ENCODE measurements around the gene B2M. TPM values are rescaled to one million over a fixed set of nuclear protein-coding genes. Genes with fewer than 3 reads are reported as not detected.
"Not testable (repeated sequence)": the region's sequence is repeated elsewhere in the genome, so short reads cannot be mapped to it uniquely, and the experiment has no call there.

The B2M gene
- total RNA-seq, 1 experiment from 2014 or later: 81.0 TPM

- H2BK20ac ChIP-seq (ENCODE audit: low read depth, low read length, poor library complexity, severe bottlenecking); H3T11ph ChIP-seq (ENCODE audit: low read length); H3K4me2 ChIP-seq (ENCODE audit: insufficient read depth, insufficient read length, low read length); H3K56ac ChIP-seq (ENCODE audit: insufficient read length, low read depth, low read length); H3K27me3 ChIP-seq (ENCODE audit: insufficient read depth, low read length); H2BK15ac ChIP-seq (ENCODE audit: low read depth, low read length); H3K9me3 ChIP-seq (ENCODE audit: control insufficient read depth, low read depth, low read length); H3K4me3 Mint-ChIP-seq; H3K4me1 Mint-ChIP-seq; H3K23me2 ChIP-seq (ENCODE audit: insufficient read length, low read depth, low read length, poor library complexity, severe bottlenecking); H4K8ac ChIP-seq (replicated peaks; ENCODE audit: insufficient read length, low read depth, low read length); H3K36me3 Mint-ChIP-seq (ENCODE audit: insufficient read depth in 1 of 3, low read depth in 3 of 3); H3K9ac ChIP-seq (ENCODE audit: extremely low read depth, insufficient read length, low read length); H2BK120ac ChIP-seq (ENCODE audit: low read depth, low read length, poor library complexity, severe bottlenecking); H3K27me3 Mint-ChIP-seq (ENCODE audit: low read depth); H3K27ac Mint-ChIP-seq; H2BK5ac ChIP-seq (ENCODE audit: insufficient read length, low read length); H2AFZ ChIP-seq (ENCODE audit: low read length); H3K27ac ChIP-seq (ENCODE audit: insufficient read length, low read depth, low read length); H4K20me1 ChIP-seq (ENCODE audit: control insufficient read depth, insufficient read depth, insufficient read length); H3K4me1 ChIP-seq (ENCODE audit: insufficient read depth, low read length); H3K18ac ChIP-seq (ENCODE audit: insufficient read length, low read depth, low read length); H4K5ac ChIP-seq (ENCODE audit: insufficient read length, low read depth, low read length); DNase-seq; H4K91ac ChIP-seq (ENCODE audit: insufficient read length, low read depth, low read length); H2AK5ac ChIP-seq (ENCODE audit: insufficient read length, low read length); H2BK12ac ChIP-seq (ENCODE audit: insufficient read length, low read depth, low read length); H3K79me2 ChIP-seq (ENCODE audit: insufficient read depth, low read length); H3K23ac ChIP-seq (ENCODE audit: insufficient read length, low read depth, low read length); H3K79me1 ChIP-seq (ENCODE audit: insufficient read depth, low read depth, low read length, poor library complexity, severe bottlenecking); H3K14ac ChIP-seq (ENCODE audit: insufficient read depth, low read length); H3K4ac ChIP-seq (ENCODE audit: low read depth, low read length): not testable (repeated sequence)
- peaks cover 17 to 24% of the 10 kb centered on the region in 2 experiments for H3K9me3 Mint-ChIP-seq
- no CpG with 5 or more reads among the region's 2 CpGs for WGBS (ENCODE audit: extremely low coverage, insufficient read length, low lambda C conversion rate)
Observed at GRCh38 chr15:44689318-44689717, 22.0 kb upstream of the B2M start.

GRCh38 chr15:44690245-44690644 is 21.1 kb upstream of the B2M start:
- not testable (repeated sequence) for H2BK20ac ChIP-seq (ENCODE audit: low read depth, low read length, poor library complexity, severe bottlenecking); DNase-seq; H4K8ac ChIP-seq (replicated peaks; ENCODE audit: insufficient read length, low read depth, low read length); H3K18ac ChIP-seq (ENCODE audit: insufficient read length, low read depth, low read length); H3K27me3 Mint-ChIP-seq (ENCODE audit: low read depth); H3K4ac ChIP-seq (ENCODE audit: low read depth, low read length); H3K23me2 ChIP-seq (ENCODE audit: insufficient read length, low read depth, low read length, poor library complexity, severe bottlenecking); H3K4me3 Mint-ChIP-seq; H4K91ac ChIP-seq (ENCODE audit: insufficient read length, low read depth, low read length); H3K27ac ChIP-seq (ENCODE audit: insufficient read length, low read depth, low read length); H2BK12ac ChIP-seq (ENCODE audit: insufficient read length, low read depth, low read length); H3K4me2 ChIP-seq (ENCODE audit: insufficient read depth, insufficient read length, low read length); H2BK120ac ChIP-seq (ENCODE audit: low read depth, low read length, poor library complexity, severe bottlenecking); H4K20me1 ChIP-seq (ENCODE audit: control insufficient read depth, insufficient read depth, insufficient read length); H3K79me1 ChIP-seq (ENCODE audit: insufficient read depth, low read depth, low read length, poor library complexity, severe bottlenecking); H3T11ph ChIP-seq (ENCODE audit: low read length); H2BK5ac ChIP-seq (ENCODE audit: insufficient read length, low read length); H3K36me3 Mint-ChIP-seq (ENCODE audit: insufficient read depth in 1 of 3, low read depth in 3 of 3); H3K56ac ChIP-seq (ENCODE audit: insufficient read length, low read depth, low read length); H2AFZ ChIP-seq (ENCODE audit: low read length); H3K4me1 Mint-ChIP-seq; H3K4me1 ChIP-seq (ENCODE audit: insufficient read depth, low read length); H3K9ac ChIP-seq (ENCODE audit: extremely low read depth, insufficient read length, low read length); H3K9me3 ChIP-seq (ENCODE audit: control insufficient read depth, low read depth, low read length); H2AK5ac ChIP-seq (ENCODE audit: insufficient read length, low read length); H3K27ac Mint-ChIP-seq; H3K27me3 ChIP-seq (ENCODE audit: insufficient read depth, low read length); H3K79me2 ChIP-seq (ENCODE audit: insufficient read depth, low read length); H4K5ac ChIP-seq (ENCODE audit: insufficient read length, low read depth, low read length); H2BK15ac ChIP-seq (ENCODE audit: low read depth, low read length); H3K14ac ChIP-seq (ENCODE audit: insufficient read depth, low read length); H3K23ac ChIP-seq (ENCODE audit: insufficient read length, low read depth, low read length)
- H3K9me3 Mint-ChIP-seq: peaks cover 14 to 21% of the 10 kb centered on the region in 2 experiments
- WGBS (ENCODE audit: extremely low coverage, insufficient read length, low lambda C conversion rate): no CpG with 5 or more reads among the region's 1 CpG
